GM12878 (cell line): ENCODE measurements around the gene BCAS3. TPM values are rescaled to one million over a fixed set of nuclear protein-coding genes. Genes with fewer than 3 reads are reported as not detected.

Experiments used
- ATAC-seq: fragments of 200-7000 bp; cut with Tn5 transposase; 3 replicates; pipeline ENCODE4 v1.9.1; 2020; ENCODE audit warnings: mild to moderate bottlenecking, moderate library complexity
- BruUV-seq: library from RNA; stranded (reverse); fragments of 400-500 nt; replicated peaks from 2 replicates; lab custom pipeline; 2021; lab: Mats Ljungman, UMichigan
- CTCF ChIA-PET: fragments of 300-600 bp; sonication (Branson Sonifier 250); formaldehyde crosslinking; extraction: SDS; loops from one replicate; lab custom pipeline; 2021; ENCODE audit warnings: inconsistent platforms; lab: Yijun Ruan, JAX
- POLR2A ChIA-PET: fragments of 350-600 bp; formaldehyde crosslinking; extraction: SDS; loops from one replicate; lab custom pipeline; 2021; ENCODE audit warnings: inconsistent platforms; lab: Charles Lee
- RAD21 ChIA-PET: fragments of 300-600 bp; sonication (Branson Sonifier 250); formaldehyde crosslinking; loops from one replicate; lab custom pipeline; 2023; ENCODE audit warnings: antibody characterized with exemption; ENCODE audit not compliant: unreplicated experiment; lab: Charles Lee
- SMC1A ChIA-PET: fragments of 300-600 bp; sonication (Branson Sonifier 250); formaldehyde crosslinking; loops from one replicate; lab custom pipeline; 2023; ENCODE audit not compliant: unreplicated experiment, uncharacterized antibody; lab: Charles Lee
- DNase-seq: peaks from one replicate; pipeline ENCODE4 v3.0.0-alpha.2; 2011; ENCODE audit warnings: low read depth, low spot score
- FAIRE-seq: peaks from 3 replicates; lab custom pipeline; 2011; peaks lifted over from hg19 to GRCh38; lab: Jason Lieb, UNC
- H2AFZ ChIP-seq: 2 replicates; pipeline ENCODE4 v1.6.0; 2011; ENCODE audit warnings: low read depth, low read length, control low read depth; ENCODE audit not compliant: control insufficient read depth
- H3K27ac ChIP-seq: 2 replicates; pipeline ENCODE4 v1.5.1; 2011; ENCODE audit warnings: control low read depth; ENCODE audit not compliant: control insufficient read depth, insufficient read depth
- H3K27me3 ChIP-seq, 2 experiments: replicated peaks in 1 of 2; 2 replicates each; pipeline versions ENCODE4 v1.6.0 to v1.6.1; 2011; ENCODE audit warnings: low read length in 1 of 2; ENCODE audit not compliant: control insufficient read depth in 2 of 2, insufficient read depth in 2 of 2
- H3K36me3 ChIP-seq, 2 experiments: 2 replicates each; pipeline ENCODE4 v1.5.1; 2011; ENCODE audit warnings: low read length in 1 of 2; ENCODE audit not compliant: control insufficient read depth in 2 of 2, insufficient read depth in 2 of 2
- H3K4me1 ChIP-seq: 2 replicates; pipeline ENCODE4 v1.6.1; 2011; ENCODE audit warnings: mild to moderate bottlenecking, low read length, moderate library complexity, mixed read lengths; ENCODE audit not compliant: control insufficient read depth, insufficient read depth
- H3K4me2 ChIP-seq: 2 replicates; pipeline ENCODE4 v1.6.0; 2011; ENCODE audit warnings: control low read depth; ENCODE audit not compliant: control insufficient read depth, insufficient read depth
- H3K4me3 ChIP-seq: fragments of 200-600 bp; sonication (generic); 2 replicates; pipeline ENCODE4 v1.5.1; 2016
- H3K79me2 ChIP-seq: 2 replicates; pipeline ENCODE4 v1.6.0; 2011; ENCODE audit warnings: low read length; ENCODE audit not compliant: control insufficient read depth, insufficient read depth
- H3K9ac ChIP-seq: 2 replicates; pipeline ENCODE4 v1.8.0; 2011; ENCODE audit warnings: low read length, control low read depth, mixed read lengths; ENCODE audit not compliant: control insufficient read depth, insufficient read depth
- H3K9me3 ChIP-seq: replicated peaks from 3 replicates; pipeline ENCODE4 v1.5.1; 2011; ENCODE audit warnings: mild to moderate bottlenecking, low read length; ENCODE audit not compliant: control insufficient read depth, insufficient read depth
- H4K20me1 ChIP-seq: 2 replicates; pipeline ENCODE4 v1.6.0; 2011; ENCODE audit not compliant: control insufficient read depth, insufficient read depth
- ATF3 ChIP-seq: IDR thresholded peaks from 2 replicates; pipeline ENCODE4 v1.6.1; 2011; ENCODE audit warnings: low read depth, mild to moderate bottlenecking, low read length, moderate library complexity, borderline replicate concordance; ENCODE audit errors: extremely low read depth
- ATF7 ChIP-seq: fragments of 450-650 bp; IDR thresholded peaks from 2 replicates; pipeline ENCODE4 v1.6.1; 2016; ENCODE audit warnings: low read depth, mild to moderate bottlenecking
- BCLAF1 ChIP-seq: fragments of 450-650 bp; IDR thresholded peaks from 2 replicates; pipeline ENCODE4 v1.6.1; 2017; ENCODE audit warnings: antibody characterized with exemption, mild to moderate bottlenecking, moderate library complexity
- CUX1 ChIP-seq: IDR thresholded peaks from 2 replicates; pipeline ENCODE4 v1.6.1; 2012; ENCODE audit warnings: improper control_type of control experiment, low read depth, low read length; ENCODE audit not compliant: insufficient replicate concordance
- EED ChIP-seq: sonication (generic); IDR thresholded peaks from 2 replicates; pipeline ENCODE4 v1.6.1; 2016; ENCODE audit warnings: antibody characterized with exemption, low read depth
- KLF5 ChIP-seq: fragments of 450-650 bp; IDR thresholded peaks from 2 replicates; pipeline ENCODE4 v1.6.1; 2014; ENCODE audit warnings: mild to moderate bottlenecking; ENCODE audit not compliant: partially characterized antibody
- MXI1 ChIP-seq: fragments of 150-350 bp; IDR thresholded peaks from 2 replicates; pipeline ENCODE4 v1.6.1; 2011; ENCODE audit warnings: low read depth, mild to moderate bottlenecking, inconsistent platforms, low read length, improper control_type of control experiment
- NBN ChIP-seq: fragments of 450-650 bp; IDR thresholded peaks from 2 replicates; pipeline ENCODE4 v1.6.1; 2016
- SMAD1 ChIP-seq: fragments of 450-650 bp; IDR thresholded peaks from 2 replicates; pipeline ENCODE4 v1.6.1; 2018; ENCODE audit warnings: mild to moderate bottlenecking, low read depth; ENCODE audit not compliant: partially characterized antibody
- SP1 ChIP-seq: IDR thresholded peaks from one replicate; pipeline ENCODE4 v1.6.1; 2011; ENCODE audit warnings: low read depth, low read length
- TCF7 ChIP-seq: IDR thresholded peaks from 2 replicates; pipeline ENCODE4 v1.6.1; 2014; ENCODE audit warnings: antibody characterized with exemption, borderline replicate concordance
- YBX1 ChIP-seq: fragments of 450-650 bp; IDR thresholded peaks from 2 replicates; pipeline ENCODE4 v1.6.1; 2016; ENCODE audit warnings: antibody characterized with exemption
- ZZZ3 ChIP-seq: IDR thresholded peaks from 2 replicates; pipeline ENCODE4 v1.6.1; 2011; ENCODE audit warnings: low read depth; ENCODE audit not compliant: control insufficient read depth, insufficient read length
- WGBS: methylation state at CpG from one replicate; pipeline ENCODE4 v1.1.6; 2016; ENCODE audit warnings: low lambda C conversion rate; ENCODE audit not compliant: insufficient replicate concordance, insufficient coverage; ENCODE audit errors: missing lambda C conversion rate; 5-methylcytosine and 5-hydroxymethylcytosine counted together
- in situ Hi-C: fragments of 300-500 bp; cut with MboI; formaldehyde crosslinking; loops from 9 replicates; pipeline ENCODE4 v1.14.3; 2018; ENCODE audit warnings: mixed read lengths
- intact Hi-C: fragments of 100-400 bp; cut with micrococcal nuclease; formaldehyde crosslinking; loops from one replicate; pipeline ENCODE4 v1.14.2; 2022; ENCODE audit not compliant: unreplicated experiment
- polyA plus RNA-seq, 11 experiments: library from polyadenylated mRNA; depleted of rRNA in 4 of 11; unstranded in 6 of 11; stranded (reverse) in 5 of 11; fragments of >200 nt; fragmentation: Nextera tagmentation in 4 of 11; fragmentation: Illumina TruSeq in 1 of 11; extraction: Ambion mirVana in 4 of 11; extraction: Trizol in 1 of 11; gene quantifications; 1 replicate in 1 of 11; 2 replicates in 10 of 11; pipeline versions ENCODE4 v1.2.1 to v1.2.3, GENCODE V29; 2011 to 2016; ENCODE audit warnings: inconsistent platforms in 2 of 11, missing spikeins in 2 of 11, low read depth in 1 of 11
- total RNA-seq, 4 experiments: library from RNA; depleted of rRNA in 3 of 4; stranded (reverse); fragments of >200 nt in 3 of 4; fragmentation: Illumina TruSeq in 1 of 4; extraction: Trizol in 1 of 4; gene quantifications; 2 replicates each; pipeline versions ENCODE4 v1.2.1 to v1.2.3, GENCODE V29; 2013 to 2021

BCAS3 gene
- total and polyA plus RNA-seq, 10 of the 15 experiments (the other 5 are each of a cell fraction or from before 2014, with no cell fraction given) = 2.1 to 11.0 (median 6.6) TPM

DNA sequence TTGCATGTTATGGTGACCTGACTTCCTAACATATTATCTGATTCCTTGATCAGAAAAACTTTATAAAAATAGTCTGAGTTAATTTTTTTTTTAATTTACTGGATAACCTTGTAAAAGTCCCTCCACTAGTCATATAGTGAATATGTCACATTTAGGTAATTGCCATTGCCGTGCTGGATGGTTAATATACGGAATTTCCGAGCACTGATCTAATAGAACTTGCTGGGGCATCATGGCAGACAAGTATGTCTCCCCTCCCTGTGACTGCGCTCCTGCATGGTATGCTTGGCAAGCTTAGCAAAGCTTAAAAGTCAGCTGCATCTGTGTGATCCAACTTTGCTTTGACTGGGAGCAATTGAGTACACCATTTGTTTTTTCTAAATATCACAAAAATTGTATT, 482.6 kb downstream of the BCAS3 start:
- Histone ChIP-seq H3K9me3 (no peaks in the 10 kb centered on the region), H2AFZ (no peak overlapping the region), H3K79me2 (no peaks in the 10 kb centered on the region), H3K36me3 (no peaks in the 10 kb centered on the region), H4K20me1 (no peaks in the 10 kb centered on the region), H3K27ac (no peak overlapping the region), H3K4me1 (no peaks in the 10 kb centered on the region), H3K4me3 (no peak overlapping the region), H3K9ac (no peak overlapping the region), H3K4me2 (no peak overlapping the region), H3K27me3 (no peaks in the 10 kb centered on the region)
- ATAC-seq (no peak), DNase-seq (no peak), FAIRE-seq (no peak)
- in situ Hi-C loops (no loop called here), intact Hi-C loops (no loop called here)
- ChIA-PET POLR2A (no interaction called here), SMC1A (no interaction called here), CTCF (no interaction called here), RAD21 (no interaction called here)
- TF ChIP-seq TCF7 = no peak
- no peak for TF ChIP-seq MXI1
- TF ChIP-seq EED = no peak
- no peak for TF ChIP-seq ATF3
- no peak for TF ChIP-seq BCLAF1
- no peak for TF ChIP-seq NBN
- no peak for TF ChIP-seq KLF5
- no peak for TF ChIP-seq SMAD1
- no peak for TF ChIP-seq CUX1
- TF ChIP-seq SP1 = no peak
- TF ChIP-seq ZZZ3 = no peak
- TF ChIP-seq ATF7 = no peak
- no peak for TF ChIP-seq YBX1
- 44% methylated on average over 4 of the region's 4 CpGs for WGBS
- no TSS peak for BruUV-seq
